Measurements from ENCODE around the gene DMPK. TPM values are rescaled to one million over a fixed set of nuclear protein-coding genes. Genes with fewer than 3 reads are reported as not detected.

The DMPK gene
- total RNA-seq, 1 experiment from 2014 or later, result 119 TPM

DNA sequence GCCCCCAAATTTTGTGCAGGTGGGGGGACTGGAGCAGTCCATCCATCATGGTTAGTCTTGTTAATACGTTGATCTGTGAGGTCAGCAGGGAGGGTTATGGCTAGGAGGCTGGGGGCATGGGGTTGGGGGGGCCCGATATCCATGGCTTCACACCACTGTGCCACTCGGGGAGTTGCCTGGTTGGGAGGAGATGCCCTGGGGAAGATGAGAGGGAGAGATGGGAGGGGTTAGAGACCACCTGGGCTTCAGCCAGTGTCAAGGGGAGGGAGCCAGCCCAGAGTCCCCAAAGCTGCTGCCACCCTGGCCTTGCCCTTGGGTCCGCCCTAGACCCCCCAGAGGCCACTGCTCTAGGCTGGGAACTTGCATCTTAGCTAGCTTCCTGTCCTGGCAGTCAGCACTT, 1.8 kb upstream of the DMPK start:
- Histone ChIP-seq H3K4me3 (ENCODE audit: low read depth in 2 of 2, low read length in 2 of 2) (no peak overlapping the region), H3K27me3 (ENCODE audit: control insufficient read depth, insufficient read depth, low read length) (no peaks in the 10 kb centered on the region), H3K36me3 (ENCODE audit: control insufficient read depth, insufficient read depth, low read length) (0 out of 2 replicates have a peak, but pooled peaks cover under 1% of the 10 kb centered on the region), H3K9me3 (ENCODE audit: control insufficient read depth, insufficient read depth, low read depth, low read length) (no peaks in the 10 kb centered on the region), H3K4me1 (ENCODE audit: control insufficient read depth, insufficient read depth, low read length) (peaks cover 25% of the 10 kb centered on the region), H3K27ac (ENCODE audit: low read length) (peak overlapping the region; percentile 87; the same call in 1 of the 2 replicates)
- ATAC-seq (no peak), DNase-seq (ENCODE audit: low read depth, low spot score) (no peak)
- ChIA-PET CTCF (no interaction called here), POLR2A (no interaction called here)
- TF ChIP-seq TCF7L2 (IDR thresholded peaks at IDR 0.05; ENCODE audit: low read depth, low read length), result no peak
- no peak for TF ChIP-seq SIN3A (IDR thresholded peaks at IDR 0.05; ENCODE audit: borderline replicate concordance, insufficient read depth, low read depth, low read length)
- TF ChIP-seq REST (IDR thresholded peaks at IDR 0.05; ENCODE audit: insufficient read depth in 1 of 2, low read depth in 2 of 2, low read length in 1 of 2), result no peak
- TF ChIP-seq, protein P1, sequence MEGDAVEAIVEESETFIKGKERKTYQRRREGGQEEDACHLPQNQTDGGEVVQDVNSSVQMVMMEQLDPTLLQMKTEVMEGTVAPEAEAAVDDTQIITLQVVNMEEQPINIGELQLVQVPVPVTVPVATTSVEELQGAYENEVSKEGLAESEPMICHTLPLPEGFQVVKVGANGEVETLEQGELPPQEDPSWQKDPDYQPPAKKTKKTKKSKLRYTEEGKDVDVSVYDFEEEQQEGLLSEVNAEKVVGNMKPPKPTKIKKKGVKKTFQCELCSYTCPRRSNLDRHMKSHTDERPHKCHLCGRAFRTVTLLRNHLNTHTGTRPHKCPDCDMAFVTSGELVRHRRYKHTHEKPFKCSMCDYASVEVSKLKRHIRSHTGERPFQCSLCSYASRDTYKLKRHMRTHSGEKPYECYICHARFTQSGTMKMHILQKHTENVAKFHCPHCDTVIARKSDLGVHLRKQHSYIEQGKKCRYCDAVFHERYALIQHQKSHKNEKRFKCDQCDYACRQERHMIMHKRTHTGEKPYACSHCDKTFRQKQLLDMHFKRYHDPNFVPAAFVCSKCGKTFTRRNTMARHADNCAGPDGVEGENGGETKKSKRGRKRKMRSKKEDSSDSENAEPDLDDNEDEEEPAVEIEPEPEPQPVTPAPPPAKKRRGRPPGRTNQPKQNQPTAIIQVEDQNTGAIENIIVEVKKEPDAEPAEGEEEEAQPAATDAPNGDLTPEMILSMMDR (IDR thresholded peaks at IDR 0.05), result no peak
- TF ChIP-seq POLR2AphosphoS5 (IDR thresholded peaks at IDR 0.05; ENCODE audit: low read depth, low read length), result no peak
- intact Hi-C loops (cut with micrococcal nuclease; ENCODE audit: unreplicated experiment), result no loop called here
- no TSS peak for BruUV-seq (replicated peaks)
- in situ Hi-C loops (cut with HindIII; ENCODE audit: low pct_unique_long_range_greater_than_20kb, low sequenced_read_pairs), result no loop called here

DNA sequence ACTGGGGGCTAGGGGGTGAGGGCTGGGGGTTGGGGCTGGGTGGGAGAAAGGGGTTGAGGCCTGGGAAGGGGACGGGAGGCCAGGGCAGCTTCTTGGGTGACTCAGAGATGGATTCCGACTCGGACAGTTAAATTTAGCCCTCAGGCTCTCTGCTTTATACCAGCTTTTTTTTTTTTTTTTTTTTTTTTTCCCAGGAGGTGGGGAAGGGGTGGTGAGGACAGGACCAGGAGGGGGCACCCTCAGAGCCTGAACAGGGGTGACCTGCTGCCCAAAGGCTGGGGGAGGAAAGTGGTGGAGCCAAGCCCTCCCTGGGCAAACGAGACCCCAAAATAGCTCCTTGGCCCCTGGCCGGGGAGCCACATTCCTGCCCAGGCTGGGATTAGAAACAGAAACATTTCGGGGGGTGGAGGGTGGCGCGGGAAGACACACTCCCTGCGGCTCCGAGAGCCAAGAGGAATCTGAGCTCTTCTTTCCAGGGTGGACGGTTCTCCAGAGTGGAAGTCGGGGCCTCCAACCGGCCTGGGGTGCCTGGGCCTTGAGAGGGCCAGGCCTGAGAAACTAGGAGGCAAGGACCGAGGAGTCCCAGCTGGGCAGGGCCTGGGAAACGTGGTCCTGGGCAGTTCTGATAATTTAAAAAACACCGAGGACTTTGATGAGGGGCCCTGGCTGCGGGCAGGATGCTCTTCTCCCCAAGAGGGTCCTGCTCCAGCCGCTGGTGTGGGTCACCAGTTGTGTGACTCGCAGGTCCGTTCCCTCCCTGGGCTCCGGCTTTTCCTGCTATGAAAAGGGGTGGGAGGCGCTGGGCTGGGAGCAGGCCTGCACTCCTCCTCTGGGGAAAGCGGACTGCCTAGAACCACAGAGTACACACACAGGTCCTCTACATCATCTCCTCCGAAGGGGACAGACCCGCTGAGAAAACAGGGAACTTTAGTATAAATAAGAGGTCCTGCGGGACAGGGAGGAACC, 813 bp upstream of the DMPK start:
- Histone ChIP-seq H3K27me3 (ENCODE audit: control insufficient read depth, insufficient read depth, low read length) (no peaks in the 10 kb centered on the region), H3K36me3 (ENCODE audit: control insufficient read depth, insufficient read depth, low read length) (no peaks in the 10 kb centered on the region), H3K27ac (ENCODE audit: low read length) (peak overlapping the region; percentile 87), H3K4me1 (ENCODE audit: control insufficient read depth, insufficient read depth, low read length) (peaks cover 25% of the 10 kb centered on the region), H3K9me3 (ENCODE audit: control insufficient read depth, insufficient read depth, low read depth, low read length) (no peaks in the 10 kb centered on the region), H3K4me3 (ENCODE audit: low read depth in 2 of 2, low read length in 2 of 2) (0 out of 4 replicates have a peak overlapping the region, but pooled peaks of 1 of the 2 experiments have one; percentile 24)
- in situ Hi-C loops (cut with HindIII; ENCODE audit: low pct_unique_long_range_greater_than_20kb, low sequenced_read_pairs), result no loop called here
- CTCF ChIA-PET, result interaction anchor here (0.5 to 1.0 kb wide), 6 partner anchors 14 to 119 kb away, joined by 3 to 10 read pairs (median 6); partner anchors contain the start of gene SIX5
- ATAC-seq, result peak; percentile 24
- intact Hi-C loops (cut with micrococcal nuclease; ENCODE audit: unreplicated experiment), result no loop called here
- BruUV-seq (replicated peaks), result no TSS peak
- POLR2A ChIA-PET, result interaction anchor here (0.6 kb wide), 3 partner anchors 10 to 12 kb away, joined by 5 to 8 read pairs (median 5); partner anchors contain the start of gene DMWD
- TF ChIP-seq SIN3A (IDR thresholded peaks at IDR 0.05; ENCODE audit: borderline replicate concordance, insufficient read depth, low read depth, low read length) (no peak), POLR2AphosphoS5 (IDR thresholded peaks at IDR 0.05; ENCODE audit: low read depth, low read length) (no peak), TCF7L2 (IDR thresholded peaks at IDR 0.05; ENCODE audit: low read depth, low read length) (no peak), REST (IDR thresholded peaks at IDR 0.05; ENCODE audit: insufficient read depth in 1 of 2, low read depth in 2 of 2, low read length in 1 of 2) (no peak)
- DNase-seq (ENCODE audit: low read depth, low spot score), result no peak
